PC-9 (cell line): ENCODE data around the gene PTPRC. TPM values are rescaled to one million over a fixed set of nuclear protein-coding genes. Genes with fewer than 3 reads are reported as not detected.

Experiments used
- BruUV-seq: library from RNA; stranded (reverse); fragments of 400-500 nt; replicated peaks from 2 replicates; lab custom pipeline; 2021; lab: Mats Ljungman, UMichigan
- CTCF ChIA-PET: fragments of 300-600 bp; sonication (Branson Sonifier 250); formaldehyde crosslinking; loops from one replicate; lab custom pipeline; 2022; ENCODE audit warnings: antibody characterized with exemption; lab: Charles Lee
- POLR2A ChIA-PET: fragments of 300-600 bp; sonication (Branson Sonifier 250); formaldehyde crosslinking; loops from one replicate; lab custom pipeline; 2022; ENCODE audit warnings: antibody characterized with exemption; ENCODE audit not compliant: unreplicated experiment; lab: Charles Lee
- DNase-seq, 2 experiments: peaks; one replicate each; pipeline versions ENCODE4 v3.0.0 to v3.0.0-alpha.2; 2015 to 2022; ENCODE audit warnings: mixed read lengths in 1 of 2
- H2AFZ ChIP-seq: fragments of 200-600 bp; sonication (generic); 2 replicates; pipeline ENCODE4 v1.8.1; 2017; ENCODE audit warnings: antibody characterized with exemption
- H3F3A ChIP-seq: fragments of 200-600 bp; sonication (generic); 2 replicates; pipeline ENCODE4 v1.8.1; 2017; ENCODE audit warnings: antibody characterized with exemption, mild to moderate bottlenecking, low read depth; ENCODE audit not compliant: insufficient read depth
- H3K27ac ChIP-seq: fragments of 200-600 bp; sonication (generic); 2 replicates; pipeline ENCODE4 v1.6.1; 2016; ENCODE audit warnings: mixed run types
- H3K27me3 ChIP-seq: fragments of 200-600 bp; sonication (generic); 2 replicates; pipeline ENCODE4 v1.6.1; 2016; ENCODE audit warnings: low read depth, mixed run types; ENCODE audit not compliant: insufficient read depth
- H3K36me3 ChIP-seq: fragments of 200-600 bp; sonication (generic); 2 replicates; pipeline ENCODE4 v1.6.1; 2016; ENCODE audit warnings: low read depth, mixed run types
- H3K4me1 ChIP-seq: fragments of 200-600 bp; sonication (generic); replicated peaks from 2 replicates; pipeline ENCODE4 v1.6.1; 2016; ENCODE audit warnings: mixed run types; ENCODE audit not compliant: insufficient read depth
- H3K4me2 ChIP-seq: fragments of 200-600 bp; sonication (generic); 2 replicates; pipeline ENCODE4 v1.6.1; 2017; ENCODE audit warnings: mixed run types
- H3K4me3 ChIP-seq: fragments of 200-600 bp; sonication (generic); 2 replicates; pipeline ENCODE4 v1.6.1; 2016; ENCODE audit warnings: mixed run types
- H3K79me2 ChIP-seq: fragments of 200-600 bp; sonication (generic); 2 replicates; pipeline ENCODE4 v1.6.1; 2017; ENCODE audit warnings: low read depth, mixed run types
- H3K9me2 ChIP-seq: fragments of 200-600 bp; sonication (generic); 2 replicates; pipeline ENCODE4 v1.8.1; 2017; ENCODE audit warnings: mild to moderate bottlenecking; ENCODE audit not compliant: insufficient read depth
- H3K9me3 ChIP-seq: fragments of 200-600 bp; sonication (generic); 2 replicates; pipeline ENCODE4 v1.8.1; 2016; ENCODE audit warnings: low read depth; ENCODE audit not compliant: insufficient read depth
- H4K20me1 ChIP-seq: fragments of 200-600 bp; sonication (generic); 2 replicates; pipeline ENCODE4 v1.8.1; 2017; ENCODE audit not compliant: insufficient read depth
- CTCF ChIP-seq: fragments of 200-600 bp; sonication (generic); conservative IDR thresholded peaks from 2 replicates; pipeline ENCODE4 v1.6.1; 2017; ENCODE audit warnings: mixed run types, antibody characterized with exemption, mild to moderate bottlenecking, moderate library complexity
- EZH2 ChIP-seq: fragments of 200-600 bp; sonication (generic); IDR thresholded peaks from 2 replicates; pipeline ENCODE4 v1.8.0; 2017; ENCODE audit warnings: antibody characterized with exemption, low read depth
- intact Hi-C: fragments of 100-400 bp; cut with micrococcal nuclease; formaldehyde crosslinking; loops from one replicate; pipeline ENCODE4 v1.10.0; 2022; ENCODE audit not compliant: unreplicated experiment
- total RNA-seq: library from RNA; stranded (reverse); gene quantifications from 2 replicates; pipeline ENCODE4 v1.2.3, GENCODE V29; 2021

Gene PTPRC
- total RNA-seq, 1 experiment from 2014 or later, result 0.79 TPM

- Histone ChIP-seq H3K9me3 (no peaks in the 10 kb centered on the region), H3F3A (peaks cover 25% of the 10 kb centered on the region), H3K36me3 (no peaks in the 10 kb centered on the region), H3K27me3 (no peaks in the 10 kb centered on the region), H2AFZ (no peak overlapping the region), H3K27ac (no peak overlapping the region), H3K79me2 (no peaks in the 10 kb centered on the region), H3K4me1 (peaks cover 28% of the 10 kb centered on the region), H3K9me2 (no peaks in the 10 kb centered on the region), H3K4me3 (no peak overlapping the region), H3K4me2 (no peak overlapping the region), H4K20me1 (no peaks in the 10 kb centered on the region)
- intact Hi-C loops, result loop anchor here (5.0 kb wide), 3 partner anchors 48 to 498 kb away; partner anchors contain the start of gene NEK7
- BruUV-seq, result no TSS peak
- CTCF ChIA-PET, result no interaction called here
- TF ChIP-seq EZH2 (no peak), CTCF (no peak)
- POLR2A ChIA-PET, result interaction anchor here (0.6 to 0.7 kb wide), 2 partner anchors 25 to 157 kb away, joined by 3 to 4 read pairs; no protein-coding TSS in a partner anchor
- peak in 1 of 2 experiments; percentile 15 for DNase-seq
These were observed 16.8 kb downstream of the PTPRC start for GRCh38 chr1:198655459-198656121.

GRCh38 chr1:198656500-198656932, 17.7 kb downstream of the PTPRC start:
- CTCF ChIA-PET, result interaction anchor here (0.7 kb wide), 1 partner anchor 192 kb away, joined by 5 read pairs; no protein-coding TSS in a partner anchor

More at GRCh38 chr1:198656500-198656932, 17.7 kb downstream of the PTPRC start:
- POLR2A ChIA-PET, result interaction anchor here (0.6 to 1.4 kb wide), 9 partner anchors 13 to 1852 kb away, joined by 3 to 21 read pairs (median 8); no protein-coding TSS in a partner anchor
- H3K9me3 ChIP-seq, result no peaks in the 10 kb centered on the region
- H3K4me3 ChIP-seq, result no peak overlapping the region
- H2AFZ ChIP-seq, result no peak overlapping the region
- no peaks in the 10 kb centered on the region for H3K9me2 ChIP-seq
- TF ChIP-seq CTCF (no peak), EZH2 (no peak)
- no peaks in the 10 kb centered on the region for H3K27me3 ChIP-seq
- H3K36me3 ChIP-seq, result no peaks in the 10 kb centered on the region
- peaks cover 28% of the 10 kb centered on the region for H3K4me1 ChIP-seq
- H3K27ac ChIP-seq, result peak overlapping the region; percentile 70; the same call in 1 of the 2 replicates
- no peaks in the 10 kb centered on the region for H4K20me1 ChIP-seq
- intact Hi-C loops, result loop anchor here (5.0 kb wide), 3 partner anchors 49 to 499 kb away; partner anchors contain the start of gene NEK7
- H3K4me2 ChIP-seq, result 0 out of 2 replicates have a peak overlapping the region, but pooled peaks have one; percentile 10
- no peaks in the 10 kb centered on the region for H3K79me2 ChIP-seq
- peaks cover 25% of the 10 kb centered on the region for H3F3A ChIP-seq
- no TSS peak for BruUV-seq
- DNase-seq, result peak; percentile 57 to 66
